Measurements from ENCODE around the gene MEF2C. TPM values are rescaled to one million over a fixed set of nuclear protein-coding genes. Genes with fewer than 3 reads are reported as not detected.

MEF2C gene
- total and polyA plus RNA-seq, 2 experiments from 2014 or later: 3.2 to 3.4 TPM

- no peaks in the 10 kb centered on the region for H3K79me2 ChIP-seq (ENCODE audit: insufficient read depth)
- TF ChIP-seq EZH2phosphoT487 (IDR thresholded peaks at IDR 0.05; ENCODE audit: insufficient read depth, low read depth) (no peak), EZH2 (IDR thresholded peaks at IDR 0.05; ENCODE audit: insufficient read depth, poor library complexity, severe bottlenecking) (no peak)
- H2AFZ ChIP-seq: no peak overlapping the region
- in situ Hi-C loops (cut with MboI): no loop called here
- H3K27ac ChIP-seq: no peak overlapping the region
- H3K9me3 ChIP-seq (ENCODE audit: low read depth): no peaks in the 10 kb centered on the region
- H3K4me2 ChIP-seq (ENCODE audit: unreplicated experiment): no peak overlapping the region
- WGBS, 2 experiments (ENCODE audit: low coverage in 1 of 2, low lambda C conversion rate in 2 of 2, missing lambda C conversion rate in 2 of 2): 90 to 92% methylated on average over 7 of the region's 7 CpGs
- H3F3A ChIP-seq (ENCODE audit: insufficient read depth): no peaks in the 10 kb centered on the region
- DNase-seq: no peak
- no peaks in the 10 kb centered on the region for H3K9me2 ChIP-seq (ENCODE audit: insufficient read depth)
- H3K4me3 ChIP-seq: no peak overlapping the region
- H3K4me1 ChIP-seq (ENCODE audit: insufficient read depth): no peaks in the 10 kb centered on the region
- no peaks in the 10 kb centered on the region for H3K27me3 ChIP-seq (replicated peaks; ENCODE audit: insufficient read depth)
- H4K20me1 ChIP-seq (ENCODE audit: insufficient read depth): no peaks in the 10 kb centered on the region
- no peaks in the 10 kb centered on the region for H3K36me3 ChIP-seq (ENCODE audit: low read depth)
- no peak overlapping the region for H3K9ac ChIP-seq
These were observed 14.4 kb downstream of the MEF2C start for GRCh38 chr5:88868468-88869068.

DNA sequence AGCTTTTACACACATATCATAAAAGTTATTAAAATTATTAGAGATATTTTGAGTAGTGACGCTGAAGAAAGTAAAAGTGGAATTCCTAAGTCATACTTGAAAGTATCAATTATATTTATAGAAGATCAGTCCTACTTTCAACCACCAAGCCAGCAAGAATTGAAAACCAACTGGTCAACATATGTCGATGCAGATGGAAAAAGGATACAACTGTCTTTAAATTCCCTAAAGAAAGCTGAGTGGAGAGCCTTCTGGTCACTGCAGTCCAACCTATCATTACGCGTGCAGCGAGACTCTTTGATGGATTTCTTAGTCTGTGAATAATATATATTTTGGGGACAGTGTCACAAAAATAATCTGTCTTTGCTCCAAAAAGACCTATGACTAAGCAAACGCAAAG, 15.3 kb downstream of the MEF2C start:
- no peaks in the 10 kb centered on the region for H3K4me1 ChIP-seq (ENCODE audit: insufficient read depth)
- no peak for TF ChIP-seq EZH2 (IDR thresholded peaks at IDR 0.05; ENCODE audit: insufficient read depth, poor library complexity, severe bottlenecking)
- DNase-seq: no peak
- no peaks in the 10 kb centered on the region for H4K20me1 ChIP-seq (ENCODE audit: insufficient read depth)
- H3F3A ChIP-seq (ENCODE audit: insufficient read depth): no peaks in the 10 kb centered on the region
- H3K36me3 ChIP-seq (ENCODE audit: low read depth): no peaks in the 10 kb centered on the region
- H3K4me2 ChIP-seq (ENCODE audit: unreplicated experiment): no peak overlapping the region
- no peaks in the 10 kb centered on the region for H3K9me2 ChIP-seq (ENCODE audit: insufficient read depth)
- no peaks in the 10 kb centered on the region for H3K9me3 ChIP-seq (ENCODE audit: low read depth)
- H3K27me3 ChIP-seq (replicated peaks; ENCODE audit: insufficient read depth): no peaks in the 10 kb centered on the region
- H3K4me3 ChIP-seq: no peak overlapping the region
- H3K79me2 ChIP-seq (ENCODE audit: insufficient read depth): no peaks in the 10 kb centered on the region
- no peak overlapping the region for H3K27ac ChIP-seq
- no peak overlapping the region for H2AFZ ChIP-seq
- in situ Hi-C loops (cut with MboI): no loop called here
- 90% methylated on average over 6 of the region's 6 CpGs for WGBS, 2 experiments (ENCODE audit: low coverage in 1 of 2, low lambda C conversion rate in 2 of 2, missing lambda C conversion rate in 2 of 2)
- H3K9ac ChIP-seq: no peak overlapping the region

DNA sequence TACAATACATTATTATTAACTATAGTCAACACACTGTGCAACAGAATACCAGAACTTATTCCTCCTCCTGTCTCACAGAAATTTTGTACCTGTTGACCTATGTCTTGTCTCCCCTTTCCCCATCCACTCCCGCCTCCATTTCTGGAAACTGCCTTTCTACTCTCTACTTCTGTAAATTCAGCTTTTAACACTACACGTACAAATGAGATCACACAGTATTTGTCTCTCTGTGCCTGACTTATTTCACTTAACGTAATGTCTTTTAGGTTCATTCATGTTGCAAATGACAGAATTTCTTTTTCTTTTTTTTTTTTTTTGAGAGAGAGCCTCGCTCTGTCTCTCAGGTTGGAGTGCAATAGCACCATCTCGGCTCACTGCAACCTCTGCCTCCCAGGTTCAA, 19.5 kb downstream of the MEF2C start:
- Histone ChIP-seq H3K4me1 (ENCODE audit: insufficient read depth) (peaks cover 12% of the 10 kb centered on the region), H3K36me3 (ENCODE audit: low read depth) (no peaks in the 10 kb centered on the region), H3K27me3 (replicated peaks; ENCODE audit: insufficient read depth) (no peaks in the 10 kb centered on the region), H3K9ac (no peak overlapping the region), H3K9me3 (ENCODE audit: low read depth) (no peaks in the 10 kb centered on the region), H3K27ac (no peak overlapping the region), H2AFZ (no peak overlapping the region), H3K4me2 (ENCODE audit: unreplicated experiment) (no peak overlapping the region), H3F3A (ENCODE audit: insufficient read depth) (no peaks in the 10 kb centered on the region), H3K4me3 (no peak overlapping the region), H4K20me1 (ENCODE audit: insufficient read depth) (no peaks in the 10 kb centered on the region), H3K9me2 (ENCODE audit: insufficient read depth) (no peaks in the 10 kb centered on the region), H3K79me2 (ENCODE audit: insufficient read depth) (no peaks in the 10 kb centered on the region)
- no peak for DNase-seq
- TF ChIP-seq EZH2 (IDR thresholded peaks at IDR 0.05; ENCODE audit: insufficient read depth, poor library complexity, severe bottlenecking) (no peak), EZH2phosphoT487 (IDR thresholded peaks at IDR 0.05; ENCODE audit: insufficient read depth, low read depth) (no peak)
- 96 to 98% methylated on average over 5 of the region's 5 CpGs for WGBS, 2 experiments (ENCODE audit: low coverage in 1 of 2, low lambda C conversion rate in 2 of 2, missing lambda C conversion rate in 2 of 2)
- in situ Hi-C loops (cut with MboI): no loop called here

DNA sequence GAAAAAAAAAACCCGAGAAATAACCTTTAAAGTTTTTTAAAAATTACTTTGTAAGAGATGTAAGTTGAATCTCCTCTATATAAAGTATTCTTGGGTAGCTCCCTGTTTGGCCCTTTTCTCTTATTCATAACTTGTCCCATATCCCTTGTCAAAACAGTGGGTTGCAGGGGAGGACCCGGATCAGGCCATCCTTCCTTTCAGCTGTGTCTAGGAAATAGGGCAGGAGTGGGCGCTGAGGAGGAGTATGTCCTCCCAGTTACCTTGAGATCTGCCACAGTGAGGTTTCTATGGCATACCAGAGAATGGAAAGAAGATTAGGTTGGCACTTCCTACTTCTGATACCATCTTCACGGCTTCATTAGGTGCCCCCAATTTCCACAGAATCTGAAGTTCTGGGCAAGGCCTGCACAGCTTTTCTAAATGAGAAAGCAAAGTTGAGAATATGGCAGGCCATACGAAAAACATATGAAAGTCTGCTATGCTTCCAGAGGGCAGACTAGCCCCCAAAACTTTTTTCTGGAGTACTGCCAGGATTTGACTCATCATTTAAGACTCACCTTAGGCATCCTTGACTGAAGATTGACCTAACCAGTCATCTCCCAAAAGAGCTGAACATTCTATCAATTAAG, 20.3 kb downstream of the MEF2C start:
- WGBS, 2 experiments (ENCODE audit: low coverage in 1 of 2, low lambda C conversion rate in 2 of 2, missing lambda C conversion rate in 2 of 2): 95 to 96% methylated on average over 5 of the region's 5 CpGs

More for the DNA sequence above, 20.3 kb downstream of the MEF2C start:
- Histone ChIP-seq H3K9me3 (ENCODE audit: low read depth) (no peaks in the 10 kb centered on the region), H3K4me2 (ENCODE audit: unreplicated experiment) (no peak overlapping the region), H3F3A (ENCODE audit: insufficient read depth) (no peaks in the 10 kb centered on the region), H3K4me1 (ENCODE audit: insufficient read depth) (peaks cover 12% of the 10 kb centered on the region), H2AFZ (no peak overlapping the region), H3K79me2 (ENCODE audit: insufficient read depth) (no peaks in the 10 kb centered on the region), H4K20me1 (ENCODE audit: insufficient read depth) (no peaks in the 10 kb centered on the region), H3K9me2 (ENCODE audit: insufficient read depth) (no peaks in the 10 kb centered on the region), H3K27me3 (replicated peaks; ENCODE audit: insufficient read depth) (no peaks in the 10 kb centered on the region), H3K9ac (no peak overlapping the region), H3K4me3 (no peak overlapping the region), H3K36me3 (ENCODE audit: low read depth) (no peaks in the 10 kb centered on the region), H3K27ac (no peak overlapping the region)
- no peak for TF ChIP-seq EZH2phosphoT487 (IDR thresholded peaks at IDR 0.05; ENCODE audit: insufficient read depth, low read depth)
- TF ChIP-seq EZH2 (IDR thresholded peaks at IDR 0.05; ENCODE audit: insufficient read depth, poor library complexity, severe bottlenecking): no peak
- no peak for DNase-seq
- in situ Hi-C loops (cut with MboI): no loop called here

All from GM23248 (cell line).